T follicular helper cell (primary cell): Measurements from ENCODE around the gene PNPLA2.

ENCODE experiments used
- DNase-seq: peaks from one replicate; pipeline ENCODE4 v3.0.0-alpha.2; 2020; ENCODE audit warnings: low read depth

PNPLA2 gene

DNA sequence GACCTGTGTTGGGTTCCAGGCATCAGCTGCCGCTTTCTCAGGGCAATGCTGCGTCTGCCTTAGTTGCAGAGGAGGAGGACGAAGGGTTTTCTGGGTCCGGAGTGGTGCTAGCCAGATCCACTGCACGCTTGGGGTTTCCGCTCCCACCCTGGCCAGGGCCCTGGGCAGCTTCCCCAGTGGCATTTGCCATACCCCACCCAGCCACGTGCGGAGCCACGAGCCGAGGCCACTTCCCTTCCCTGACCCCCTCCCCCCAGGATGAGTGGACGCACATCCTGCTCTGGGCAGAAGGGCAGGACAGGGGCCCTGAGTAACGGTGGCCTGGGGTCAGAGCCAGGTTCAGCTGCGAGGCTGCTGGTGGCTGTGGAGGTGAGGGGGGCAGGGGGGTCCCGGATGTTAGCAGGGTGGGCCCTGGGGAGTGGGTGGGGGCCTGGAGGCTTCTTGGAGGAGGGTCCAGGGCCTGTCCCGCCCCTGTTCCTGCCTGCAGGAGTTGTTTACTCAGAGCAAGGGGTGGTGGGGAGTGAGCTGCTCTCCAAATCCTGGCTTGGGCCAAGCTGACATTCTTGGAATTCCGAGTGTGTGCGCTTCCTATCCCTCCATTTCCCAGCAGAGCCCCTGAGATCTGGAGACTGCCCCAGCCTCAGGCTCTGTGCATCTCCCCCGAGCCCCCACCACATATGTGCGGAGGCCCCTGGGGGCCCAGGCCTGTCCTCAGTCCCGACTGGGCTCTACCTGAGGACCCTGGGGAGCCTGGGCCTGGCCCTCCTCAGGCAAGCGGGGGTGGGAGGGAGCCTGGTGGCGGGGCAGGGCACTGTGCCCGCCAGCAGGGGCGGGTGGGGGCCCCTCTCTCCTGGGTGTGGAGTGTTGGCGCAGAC lies 25.3 kb downstream of the PNPLA2 start:
- no peak for DNase-seq

GRCh38 chr11:844693-845644 lies 26.3 kb downstream of the PNPLA2 start:
- no peak for DNase-seq

- no peak for DNase-seq
These were observed 27.3 kb downstream of the PNPLA2 start for GRCh38 chr11:845872-846495.

GRCh38 chr11:846496-847098 lies 27.9 kb downstream of the PNPLA2 start:
- no peak for DNase-seq

DNA sequence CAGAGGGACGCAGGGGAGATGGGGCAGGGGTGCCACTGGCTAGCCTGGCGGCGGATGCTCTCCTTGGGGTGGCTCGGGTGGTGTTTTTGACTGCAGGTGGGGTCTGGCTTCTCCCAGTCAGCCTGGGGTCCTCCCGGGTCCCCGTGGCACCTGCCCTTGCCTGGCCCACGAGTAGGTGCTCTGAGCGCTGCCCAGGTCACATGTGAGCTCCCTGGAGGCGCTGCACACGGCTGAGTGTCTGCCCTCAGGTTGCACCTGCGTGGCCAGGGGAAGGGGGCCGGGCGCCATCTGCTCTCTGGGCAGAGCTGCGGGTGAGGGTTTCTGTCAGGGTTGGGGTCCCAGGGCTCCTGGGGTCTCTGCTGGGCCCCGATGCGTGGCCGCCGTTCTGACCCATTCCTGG lies 29.2 kb downstream of the PNPLA2 start:
- DNase-seq = no peak

- peak; percentile 45 for DNase-seq
These were observed 29.7 kb downstream of the PNPLA2 start for GRCh38 chr11:848380-848931.

DNA sequence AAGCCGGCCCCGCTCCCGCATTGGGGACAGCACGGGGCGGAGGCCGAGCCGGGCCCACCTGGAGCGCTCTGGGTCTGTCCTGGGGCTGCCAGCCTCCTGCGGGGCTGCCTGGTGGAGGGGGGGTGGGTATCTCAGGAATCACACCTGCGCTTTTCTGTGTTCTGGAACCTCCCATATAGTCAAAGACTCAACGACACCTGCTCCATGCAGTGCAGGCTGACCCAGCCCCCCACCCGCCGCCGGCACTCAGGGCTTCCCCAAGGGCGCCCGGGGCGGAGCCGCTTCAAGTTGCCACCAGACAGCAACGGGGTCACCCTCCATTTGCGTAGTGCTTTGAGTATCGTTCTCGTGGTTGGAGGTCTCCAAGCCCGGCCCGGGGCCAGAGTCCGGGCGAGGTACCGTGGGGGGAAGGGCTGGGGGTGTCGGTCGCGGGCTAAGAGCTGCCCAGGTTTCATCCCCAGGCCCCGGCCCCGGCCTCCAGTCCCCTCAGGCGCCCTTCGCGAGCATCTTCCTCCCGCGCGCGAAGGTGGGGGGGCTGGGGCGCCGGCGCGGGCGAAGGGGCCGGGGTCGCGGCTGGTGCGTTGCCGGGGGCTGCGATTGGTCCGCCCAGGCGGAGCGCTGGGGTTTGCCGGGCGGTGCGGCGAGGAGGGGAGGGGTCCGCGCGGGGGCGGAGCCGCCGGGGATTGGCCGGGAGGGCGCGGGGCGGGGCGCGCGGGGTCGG lies 30.6 kb downstream of the PNPLA2 start:
- no peak for DNase-seq

- DNase-seq = no peak
These were observed 31.4 kb downstream of the PNPLA2 start for GRCh38 chr11:849951-850774.

DNA sequence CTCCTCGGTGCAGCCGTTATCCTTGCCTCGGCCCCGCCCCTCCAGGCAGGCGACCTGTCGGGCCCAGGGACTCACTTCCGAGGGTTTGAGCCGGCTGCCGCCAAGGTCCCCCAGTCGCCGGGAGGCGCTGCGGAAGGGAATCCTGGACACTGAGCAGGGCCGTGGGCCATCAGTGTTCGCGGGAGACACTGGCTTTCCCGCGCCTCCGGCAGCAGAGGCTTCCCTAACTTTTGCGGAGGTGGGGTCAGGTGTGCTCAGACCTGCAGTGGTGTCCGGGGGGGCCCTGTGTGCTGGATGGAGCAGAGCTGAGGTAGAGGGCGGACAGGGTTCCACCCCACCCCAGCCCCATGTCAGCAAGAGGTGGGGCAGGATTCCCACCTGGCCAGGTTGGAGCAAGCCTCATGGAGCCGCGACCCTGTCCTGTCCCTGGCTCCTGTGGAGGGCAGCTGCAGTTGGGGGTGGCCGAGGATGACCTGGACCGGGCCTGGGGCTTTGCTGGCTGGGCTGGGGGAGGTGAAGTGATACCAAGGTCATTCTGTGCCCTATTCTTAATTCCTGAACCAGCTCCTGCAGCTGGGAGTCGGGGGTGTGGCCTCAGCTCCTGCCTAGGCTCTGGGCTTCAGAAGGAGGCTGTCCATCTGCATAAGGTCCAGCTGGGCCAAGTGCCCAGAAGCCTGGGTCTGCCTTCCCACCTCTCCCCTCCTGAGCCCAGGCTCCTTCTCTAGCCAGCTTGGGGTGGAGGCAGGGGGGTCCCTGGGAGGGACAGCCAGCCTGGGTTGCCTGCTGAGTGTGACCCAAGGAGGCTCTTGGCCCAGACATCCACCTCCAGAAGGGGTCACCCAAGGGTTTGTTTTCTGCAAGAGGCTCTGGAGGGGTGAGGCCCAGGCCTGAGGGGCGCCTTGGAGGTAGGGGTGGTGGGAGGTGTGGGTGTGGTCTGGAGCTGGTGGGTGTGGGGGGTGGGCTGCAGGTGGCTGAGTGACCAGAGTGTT lies 32.4 kb downstream of the PNPLA2 start:
- DNase-seq = no peak

DNA sequence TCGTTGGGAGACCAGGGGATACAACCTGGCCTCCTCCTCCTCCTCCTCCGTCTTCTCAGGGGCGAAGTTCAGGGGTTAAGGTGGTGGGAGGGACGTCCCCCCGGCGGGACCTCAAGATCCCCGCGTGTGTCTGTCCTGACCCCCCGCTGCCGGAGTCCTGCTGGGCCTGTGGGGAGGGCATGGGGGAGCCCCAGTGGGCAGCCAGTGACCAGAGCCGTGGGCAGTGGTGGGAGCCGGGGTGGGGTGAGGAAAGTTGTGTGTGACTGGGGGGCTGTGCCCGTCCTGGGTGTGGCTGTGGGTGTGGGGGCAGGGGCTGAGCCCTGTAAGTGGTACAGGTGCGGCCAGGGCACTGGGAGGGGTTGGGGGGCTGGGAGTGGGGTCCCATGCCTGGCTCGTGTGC lies 34.0 kb downstream of the PNPLA2 start:
- DNase-seq = no peak

GRCh38 chr11:853682-854448 lies 35.2 kb downstream of the PNPLA2 start:
- no peak for DNase-seq

DNA sequence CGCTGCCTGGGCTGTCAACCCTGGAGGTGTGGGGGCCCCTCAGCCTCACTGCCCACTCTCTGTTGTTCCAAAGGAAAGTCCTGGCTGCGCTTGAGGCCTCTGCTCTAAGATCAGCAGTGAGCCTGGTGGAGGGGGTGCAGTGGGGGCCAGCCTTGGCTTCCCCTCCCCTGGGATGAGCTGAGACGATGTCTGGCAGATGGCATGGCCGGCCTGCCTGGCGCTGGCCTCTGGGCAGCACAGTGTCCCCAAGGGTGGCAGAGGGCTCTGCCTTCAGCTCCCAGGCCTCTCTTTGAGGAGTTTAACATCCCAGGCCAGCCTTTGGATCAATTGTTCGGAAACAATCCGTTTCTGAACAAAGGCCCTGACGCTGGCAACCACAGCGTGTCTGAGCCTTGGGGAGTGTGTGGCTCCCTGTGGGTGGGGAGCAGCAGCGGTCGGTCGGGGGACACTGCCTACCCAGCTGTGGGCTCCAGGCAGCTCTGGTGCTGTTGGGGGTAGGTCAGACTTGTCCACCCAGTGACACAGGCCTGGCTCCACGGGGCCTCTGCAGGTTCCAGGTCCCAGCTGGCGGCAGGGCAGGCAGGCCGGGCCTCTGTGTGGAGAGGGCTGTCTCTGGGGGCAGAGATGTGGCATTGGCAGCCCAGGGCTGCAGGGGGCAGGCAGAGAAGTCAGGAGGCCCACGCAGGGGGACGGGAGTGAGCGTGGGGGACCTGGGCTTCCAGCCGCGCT lies 36.1 kb downstream of the PNPLA2 start:
- DNase-seq = no peak

DNA sequence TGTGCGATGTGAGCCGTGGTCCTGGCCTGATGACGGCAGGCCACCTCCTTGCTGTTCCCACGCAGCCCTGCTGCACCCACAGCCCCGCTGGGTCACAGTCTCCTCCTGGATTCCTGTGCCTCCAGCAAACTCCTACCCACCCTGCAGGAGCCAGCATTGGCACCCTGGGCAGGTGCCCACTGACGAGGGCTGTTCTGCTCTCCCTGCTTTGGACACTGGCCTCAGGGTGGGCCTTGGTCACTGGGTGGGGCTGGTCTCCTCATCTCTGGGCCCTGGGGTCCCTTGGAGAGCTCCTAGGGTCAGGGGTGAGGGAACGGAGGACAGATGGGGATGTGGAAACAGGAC lies 36.6 kb downstream of the PNPLA2 start:
- no peak for DNase-seq

DNA sequence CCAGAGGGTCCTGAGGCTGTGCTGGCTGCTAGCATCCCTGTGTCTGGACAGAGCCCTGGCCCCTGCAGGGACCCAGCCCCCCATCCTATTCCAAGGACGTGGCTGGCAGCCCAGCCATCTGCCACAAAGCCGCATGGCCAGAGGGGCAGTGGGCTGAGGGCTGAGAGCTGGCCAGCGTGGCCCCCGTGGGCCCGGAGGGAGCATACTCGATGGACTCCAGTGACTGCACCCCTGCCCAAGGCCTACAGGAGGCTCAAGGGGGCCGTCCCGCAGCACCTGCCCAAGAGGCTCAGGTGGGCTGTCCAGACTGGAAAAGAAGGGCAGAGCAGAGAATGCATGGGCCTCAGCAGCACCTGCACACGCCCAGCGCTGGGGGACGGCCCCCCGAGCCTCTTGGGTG lies 37.1 kb downstream of the PNPLA2 start:
- no peak for DNase-seq

- DNase-seq = no peak
These were observed 37.7 kb downstream of the PNPLA2 start for GRCh38 chr11:856397-856796.

DNA sequence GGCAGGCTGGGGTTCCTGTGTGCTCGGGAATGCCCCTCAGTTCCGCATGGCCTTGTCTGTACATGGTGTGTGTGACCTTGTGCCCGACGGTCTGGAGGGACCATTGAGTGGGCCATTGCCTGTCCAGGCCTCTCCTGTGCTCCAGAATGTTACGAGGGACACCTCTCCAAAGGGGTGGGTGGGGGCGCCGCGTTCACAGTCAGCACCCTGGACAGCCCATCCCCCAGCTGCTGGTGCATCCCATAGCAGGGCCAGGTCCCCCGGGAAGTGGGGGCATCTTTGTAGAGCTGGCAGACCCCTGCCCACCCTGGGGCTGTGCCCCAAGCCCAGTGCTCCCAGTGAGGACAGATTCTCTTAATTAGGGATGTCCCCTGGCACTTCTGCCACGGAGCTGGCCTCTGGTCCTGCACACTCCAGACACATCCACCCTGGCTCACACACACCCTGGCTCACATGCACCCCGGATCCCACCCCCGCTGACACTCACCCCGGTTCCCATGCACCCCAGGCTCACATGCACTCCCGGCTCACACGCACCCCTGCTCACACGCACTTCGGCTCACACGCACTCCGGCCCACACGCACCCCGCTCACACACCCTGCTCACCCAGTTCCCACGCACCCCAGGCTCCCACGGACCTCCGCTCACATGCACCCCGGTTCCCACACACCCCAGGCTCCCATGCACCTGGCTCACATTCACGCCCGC lies 39.5 kb downstream of the PNPLA2 start:
- no peak for DNase-seq
